ENCODE measurements around the gene ITPR1. TPM values are rescaled to one million over a fixed set of nuclear protein-coding genes. Genes with fewer than 3 reads are reported as not detected.

Gene ITPR1
- total and polyA plus RNA-seq, 2 of the 4 experiments (the other 2 are of a cell fraction), result 1.8 to 5.7 TPM

- no TSS peak for BruUV-seq (replicated peaks)
- in situ Hi-C loops (cut with MboI; ENCODE audit: low sequenced_read_pairs) (no loop called here), dilution Hi-C loops (cut with HindIII; ENCODE audit: low sequenced_read_pairs, unreplicated experiment) (no loop called here), intact Hi-C loops (cut with micrococcal nuclease) (no loop called here)
- H3K9me3 ChIP-seq (ENCODE audit: control insufficient read depth, insufficient read depth, low read length), result no peaks in the 10 kb centered on the region
- H3K4me1 ChIP-seq (ENCODE audit: control insufficient read depth, insufficient read depth, low read length), result peaks cover 4% of the 10 kb centered on the region; the same call in 1 of the 2 replicates
- no peak for ATAC-seq (ENCODE audit: low read depth)
- H3K4ac ChIP-seq (ENCODE audit: low read depth, low read length), result no peak overlapping the region
- WGBS, 2 experiments (ENCODE audit: extremely low coverage in 2 of 2, insufficient read length in 1 of 2), result 90% methylated on average over 12 of the region's 17 CpGs; no CpG with 5 or more reads in 1 of the 2 experiments
- no peak overlapping the region for H4K8ac ChIP-seq (ENCODE audit: low read depth in 2 of 2, low read length in 2 of 2)
- H3K18ac ChIP-seq (ENCODE audit: low read depth, low read length), result no peak overlapping the region
- no peak overlapping the region for H3K27ac ChIP-seq (ENCODE audit: insufficient read depth, low read length)
- H2BK20ac ChIP-seq (ENCODE audit: low read depth, low read length), result no peak overlapping the region
- ChIA-PET POLR2A (ENCODE audit: unreplicated experiment) (no interaction called here), CTCF (no interaction called here)
- H2AK9ac ChIP-seq (replicated peaks; ENCODE audit: low read depth, low read length, poor library complexity), result no peak overlapping the region
- H4K20me1 ChIP-seq (ENCODE audit: insufficient read depth, low read length), result no peaks in the 10 kb centered on the region
- no peak overlapping the region for H4K91ac ChIP-seq (ENCODE audit: insufficient read depth, low read depth, low read length)
- H4K5ac ChIP-seq (ENCODE audit: low read depth, low read length), result no peak overlapping the region
- H2AFZ ChIP-seq (replicated peaks; ENCODE audit: low read length, poor library complexity), result no peak overlapping the region
- no peak overlapping the region for H3K4me2 ChIP-seq (ENCODE audit: low read depth, low read length)
- no peak overlapping the region for H2BK120ac ChIP-seq (ENCODE audit: low read depth, low read length)
- H3K14ac ChIP-seq (replicated peaks; ENCODE audit: low read depth, low read length), result no peak overlapping the region
- TF ChIP-seq CTCF (conservative IDR thresholded peaks at IDR 0.05; ENCODE audit: low read depth, low read length) (no peak), MXI1 (IDR thresholded peaks at IDR 0.05; ENCODE audit: borderline replicate concordance, low read depth, low read length) (no peak), USF2 (IDR thresholded peaks at IDR 0.05; ENCODE audit: low read depth, low read length) (no peak), ELK1 (IDR thresholded peaks at IDR 0.05; ENCODE audit: borderline replicate concordance, low read depth, low read length) (no peak), RCOR1 (IDR thresholded peaks at IDR 0.05; ENCODE audit: insufficient replicate concordance, low read length) (no peak), BHLHE40 (IDR thresholded peaks at IDR 0.05; ENCODE audit: low read depth, low read length) (no peak), CEBPB (IDR thresholded peaks at IDR 0.05; ENCODE audit: low read depth, low read length) (no peak), SMC3 (IDR thresholded peaks at IDR 0.05; ENCODE audit: low read depth, low read length) (no peak), NFE2L2 (IDR thresholded peaks at IDR 0.05; ENCODE audit: low read depth, low read length) (no peak), MAFK (IDR thresholded peaks at IDR 0.05; ENCODE audit: low read depth, low read length) (no peak), RAD21 (IDR thresholded peaks at IDR 0.05; ENCODE audit: low read length) (no peak), FOS (IDR thresholded peaks at IDR 0.05; ENCODE audit: low read depth, low read length) (no peak), RFX5 (IDR thresholded peaks at IDR 0.05; ENCODE audit: low read depth, low read length) (no peak), MAZ (IDR thresholded peaks at IDR 0.05; ENCODE audit: borderline replicate concordance, low read depth, low read length) (no peak)
- no peak overlapping the region for H3K4me3 ChIP-seq (ENCODE audit: insufficient read depth, low read depth, low read length)
- no peak overlapping the region for H3K9ac ChIP-seq (ENCODE audit: low read depth, low read length)
- H3K36me3 ChIP-seq (ENCODE audit: control insufficient read depth, insufficient read depth, low read length), result no peaks in the 10 kb centered on the region
- H3K23ac ChIP-seq (ENCODE audit: low read depth, low read length), result no peak overlapping the region
- H2AK5ac ChIP-seq (ENCODE audit: low read depth, low read length), result no peak overlapping the region
- H3K9me1 ChIP-seq (ENCODE audit: insufficient read depth, low read length), result no peaks in the 10 kb centered on the region
- no peak overlapping the region for H2BK15ac ChIP-seq (ENCODE audit: low read depth, low read length)
- H3K79me1 ChIP-seq (ENCODE audit: low read depth in 1 of 2, low read length in 2 of 2), result no peaks in the 10 kb centered on the region
- H2BK5ac ChIP-seq (ENCODE audit: low read depth, low read length, poor library complexity, severe bottlenecking), result no peak overlapping the region
- DNase-seq, result peak; percentile 10
- no peak overlapping the region for H3K56ac ChIP-seq (ENCODE audit: extremely low read depth, insufficient read depth, low read length)
- H3K27me3 ChIP-seq (ENCODE audit: control insufficient read depth, insufficient read depth, low read length), result peaks cover 26% of the 10 kb centered on the region
These were observed 259.3 kb downstream of the ITPR1 start for GRCh38 chr3:4752201-4753072.
